Activated CD4-positive, alpha-beta T cell treated with anti-CD3 and anti-CD28 coated beads, Interleukin-2, Interleukin-4, amounts not matched to agents 100 ng/mL and 50 ng/mL, durations not matched to agents 16 hours and 8 hours (primary cell): ENCODE data around the gene PKMYT1.

Experiments used
- DNase-seq: peaks from one replicate; pipeline ENCODE4 v3.0.0-alpha.2; 2020; ENCODE audit warnings: low spot score

Gene PKMYT1

GRCh38 chr16:2996298-2996697 lies 16.1 kb upstream of the PKMYT1 start:
- DNase-seq, result no peak

GRCh38 chr16:2992383-2993081 lies 12.3 kb upstream of the PKMYT1 start:
- no peak for DNase-seq

GRCh38 chr16:2991566-2992261 lies 11.5 kb upstream of the PKMYT1 start:
- no peak for DNase-seq

- DNase-seq, result no peak
Measured at GRCh38 chr16:2990891-2991290, 10.6 kb upstream of the PKMYT1 start.

GRCh38 chr16:2988590-2989099 lies 8.4 kb upstream of the PKMYT1 start:
- DNase-seq, result no peak

GRCh38 chr16:2987833-2988232 lies 7.6 kb upstream of the PKMYT1 start:
- DNase-seq, result no peak

- DNase-seq, result no peak
Measured at GRCh38 chr16:2987286-2987685, 7.0 kb upstream of the PKMYT1 start.

- DNase-seq, result no peak
Measured at GRCh38 chr16:2986623-2987188, 6.5 kb upstream of the PKMYT1 start.

GRCh38 chr16:2985893-2986355 lies 5.7 kb upstream of the PKMYT1 start:
- DNase-seq, result no peak

- DNase-seq, result no peak
Measured at GRCh38 chr16:2985462-2985861, 5.2 kb upstream of the PKMYT1 start.

GRCh38 chr16:2983706-2984136 lies 3.5 kb upstream of the PKMYT1 start:
- DNase-seq, result peak; percentile 79

GRCh38 chr16:2982402-2982801 lies 2.2 kb upstream of the PKMYT1 start:
- no peak for DNase-seq

GRCh38 chr16:2981899-2982250 lies 1.6 kb upstream of the PKMYT1 start:
- DNase-seq, result no peak

- DNase-seq, result no peak
Measured at GRCh38 chr16:2981177-2981898, 1.1 kb upstream of the PKMYT1 start.

GRCh38 chr16:2979669-2980226 lies 498 bp downstream of the PKMYT1 start:
- DNase-seq, result no peak

GRCh38 chr16:2977440-2977839 lies 2.8 kb downstream of the PKMYT1 start:
- DNase-seq, result no peak

GRCh38 chr16:2976673-2977072 lies 3.6 kb downstream of the PKMYT1 start:
- no peak for DNase-seq

- DNase-seq, result no peak
Measured at GRCh38 chr16:2976201-2976600, 4.0 kb downstream of the PKMYT1 start.

- DNase-seq, result no peak
Measured at GRCh38 chr16:2975161-2975795, 5.0 kb downstream of the PKMYT1 start.

GRCh38 chr16:2974319-2975056 lies 5.8 kb downstream of the PKMYT1 start:
- no peak for DNase-seq
